NCI-H2081 (cell line): ENCODE measurements around the gene LRP1B.
A peak's percentile ranks its signal among the peaks of the same experiment; 100 is the strongest.
"Not testable (repeated sequence)": the region's sequence is repeated elsewhere in the genome, so short reads cannot be mapped to it uniquely, and the experiment has no call there.

Experiments used
- DNase-seq, 2 experiments: peaks; one replicate each; lab custom pipeline; 2025; lab: John Stamatoyannopoulos, UW

LRP1B gene

DNA sequence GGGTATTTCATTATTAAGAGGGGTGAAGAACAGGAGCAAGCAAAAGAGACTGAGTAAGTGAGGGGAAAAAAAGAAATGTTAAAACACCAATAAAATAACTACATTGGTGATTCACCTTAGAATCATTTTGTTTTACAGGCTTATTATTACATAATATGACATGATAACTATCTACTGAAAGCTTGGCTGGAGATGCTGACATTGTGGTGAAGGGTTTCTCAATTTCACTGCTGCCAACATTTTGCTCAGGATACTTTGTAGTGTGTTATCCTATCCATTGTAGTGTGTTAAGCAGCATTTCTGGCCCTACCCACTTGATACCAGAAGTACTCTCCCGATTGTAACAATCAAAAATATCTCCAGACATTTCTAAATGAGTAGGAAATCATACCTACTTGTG, 1786.0 kb downstream of the LRP1B start:
- no peak for DNase-seq

GRCh38 chr2:140344266-140344665, 1786.5 kb downstream of the LRP1B start:
- DNase-seq, result not testable (repeated sequence)

GRCh38 chr2:140338795-140339194, 1792.0 kb downstream of the LRP1B start:
- DNase-seq, result no peak

DNA sequence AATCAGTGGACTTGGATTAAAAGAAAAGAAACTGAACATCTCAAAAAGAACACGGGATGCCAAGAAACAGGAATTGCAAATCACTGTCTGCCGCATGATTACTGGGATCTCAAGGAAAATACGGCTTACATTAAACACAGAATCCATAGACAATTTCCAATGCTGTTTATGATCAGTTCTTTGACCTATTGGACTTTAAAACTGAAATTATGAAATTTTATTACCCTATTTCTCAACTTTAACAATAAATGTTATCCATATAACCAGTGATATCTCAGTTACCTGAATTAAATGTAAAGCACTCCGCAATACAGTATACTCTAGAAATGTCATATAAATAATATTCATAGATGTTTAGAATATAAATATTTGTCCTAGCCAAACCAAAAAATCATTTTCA, 1793.8 kb downstream of the LRP1B start:
- DNase-seq, result no peak

- DNase-seq, result no peak
Measured at GRCh38 chr2:140316345-140316744, 1814.5 kb downstream of the LRP1B start.

DNA sequence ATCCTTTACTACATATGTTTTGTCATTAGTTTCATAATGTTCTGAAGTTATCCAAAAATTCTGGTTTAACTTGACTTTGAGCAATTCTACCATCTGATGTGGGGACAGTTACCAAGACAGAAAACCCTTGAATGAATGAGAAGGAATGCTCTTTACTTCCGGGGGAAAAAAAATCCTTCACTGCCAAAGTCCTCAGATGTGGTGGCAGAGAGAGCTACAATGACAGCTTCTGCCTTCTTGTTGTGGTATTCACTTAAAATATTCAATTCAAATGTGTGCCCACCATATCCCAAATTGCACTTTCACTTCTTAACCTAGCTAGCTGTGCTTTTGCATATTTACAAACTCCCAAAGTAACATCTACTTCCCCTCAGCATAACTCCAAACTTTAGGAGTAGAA, 1818.9 kb downstream of the LRP1B start:
- no peak for DNase-seq

- DNase-seq, result no peak
Measured at GRCh38 chr2:140308706-140309105, 1822.1 kb downstream of the LRP1B start.

- DNase-seq, result no peak
Measured at GRCh38 chr2:140307532-140307931, 1823.3 kb downstream of the LRP1B start.

DNA sequence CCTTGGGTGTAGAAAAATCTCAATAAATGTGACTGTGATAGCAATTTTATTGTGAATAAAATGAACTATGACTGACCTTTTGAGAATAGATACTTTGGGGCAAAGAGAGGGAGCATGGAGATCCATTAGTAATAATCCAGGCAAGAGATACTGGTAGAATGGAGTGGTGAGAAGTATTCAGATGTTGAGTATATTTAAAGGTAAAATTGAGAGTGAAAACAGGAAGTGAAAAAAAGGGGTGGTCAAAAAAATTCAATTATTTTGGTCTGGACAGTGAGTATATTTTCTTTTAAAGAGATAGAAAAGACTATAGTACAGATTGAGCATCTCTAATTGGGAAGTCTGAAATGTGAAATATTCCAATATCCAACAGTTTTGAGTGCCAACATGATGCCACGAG, 1835.0 kb downstream of the LRP1B start:
- DNase-seq, result no peak

DNA sequence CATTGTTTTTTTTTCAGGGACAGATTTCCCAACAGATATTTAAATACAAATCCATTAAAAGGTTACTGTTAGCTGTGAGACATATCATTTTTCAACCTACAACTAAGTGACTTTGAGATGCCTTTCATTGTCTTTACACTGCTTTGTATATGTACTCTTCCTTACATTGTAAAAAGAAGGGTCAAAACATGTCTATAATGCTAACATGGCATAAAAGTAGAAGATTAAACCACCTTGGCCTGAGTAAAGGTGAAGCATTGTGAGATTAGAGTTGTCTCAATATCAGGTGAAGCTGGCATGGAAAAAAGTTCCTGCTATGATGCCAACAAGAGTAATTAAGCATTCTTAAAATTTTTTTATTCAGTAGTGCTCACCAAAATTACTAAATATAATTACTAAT, 1842.1 kb downstream of the LRP1B start:
- DNase-seq, result no peak

DNA sequence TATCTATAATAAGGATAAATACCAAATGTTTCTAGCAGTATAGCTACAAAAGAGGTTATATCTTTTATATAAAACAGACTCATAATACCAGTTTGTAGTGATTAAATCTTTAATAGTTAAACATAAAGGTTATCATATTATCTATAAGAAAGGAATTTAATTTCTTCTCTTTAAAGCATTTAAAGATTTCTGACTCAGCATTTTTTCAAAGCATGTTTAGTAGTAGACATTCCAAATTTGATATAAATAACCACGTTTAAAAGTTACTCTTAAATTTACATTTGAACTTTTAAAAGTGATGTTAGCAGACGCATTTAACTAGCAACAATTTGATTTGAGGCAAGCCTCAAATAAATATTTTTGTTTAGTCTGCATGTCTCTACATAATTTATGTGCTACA, 1842.6 kb downstream of the LRP1B start:
- no peak for DNase-seq

GRCh38 chr2:140286377-140286776, 1844.4 kb downstream of the LRP1B start:
- DNase-seq, result no peak

GRCh38 chr2:140277344-140277743, 1853.5 kb downstream of the LRP1B start:
- DNase-seq, result not testable (repeated sequence)

DNA sequence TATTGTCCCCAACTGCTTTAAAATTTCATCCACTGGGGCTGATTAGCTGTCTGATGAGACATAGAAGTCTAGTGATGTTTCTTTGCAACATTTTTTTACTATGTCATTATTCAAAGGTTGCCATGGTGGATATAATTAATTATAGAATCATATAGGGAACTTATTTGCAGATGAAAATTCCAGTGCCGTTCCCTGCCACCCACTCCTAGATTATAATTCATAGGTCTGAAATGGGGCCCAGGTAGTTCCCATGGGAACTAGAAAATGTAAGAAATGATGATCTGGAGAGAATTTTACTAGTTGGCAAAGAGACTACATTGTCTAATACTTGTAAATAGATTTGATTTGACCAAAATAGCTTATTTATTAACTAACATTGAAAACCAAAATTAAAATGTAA, 1854.2 kb downstream of the LRP1B start:
- no peak for DNase-seq

DNA sequence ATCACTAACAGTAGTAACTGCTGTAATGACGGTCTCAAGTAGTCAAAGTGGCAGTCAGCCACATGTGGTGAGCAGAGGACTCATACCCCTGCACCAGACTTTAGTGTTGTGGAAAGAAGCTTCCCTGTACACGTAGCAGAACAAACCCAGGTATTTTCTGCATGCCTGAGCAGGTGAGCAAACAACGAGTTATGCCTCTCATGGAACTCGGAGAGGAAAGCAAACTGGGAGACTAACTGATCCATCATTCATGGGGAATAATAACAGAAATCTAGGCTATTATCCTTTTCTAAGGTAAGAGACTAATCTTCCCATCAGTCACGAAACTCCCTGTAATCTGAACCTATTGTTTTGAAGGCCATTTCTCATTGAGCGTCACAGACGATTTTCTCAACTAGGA, 1855.4 kb downstream of the LRP1B start:
- peak; percentile 59 to 84 for DNase-seq

DNA sequence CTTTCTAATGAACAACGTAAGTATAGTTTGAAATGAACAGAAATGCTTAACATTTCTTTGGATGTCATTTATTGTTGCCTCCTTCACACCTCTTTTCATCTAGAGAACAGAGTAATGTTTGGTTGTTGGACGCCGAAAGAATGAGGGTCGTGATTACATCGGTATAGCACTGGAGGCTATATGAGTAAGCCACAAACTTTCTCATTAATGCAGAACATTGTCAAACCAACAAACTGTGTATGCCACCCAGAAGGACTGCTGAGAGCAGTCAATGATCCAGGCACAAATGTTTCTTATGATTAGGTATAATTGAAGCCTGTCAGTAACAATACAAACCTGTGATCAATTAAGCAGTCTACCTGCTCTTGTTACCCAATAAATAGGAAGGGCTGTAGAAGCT, 1855.9 kb downstream of the LRP1B start:
- DNase-seq, result peak; percentile 17 to 59

DNA sequence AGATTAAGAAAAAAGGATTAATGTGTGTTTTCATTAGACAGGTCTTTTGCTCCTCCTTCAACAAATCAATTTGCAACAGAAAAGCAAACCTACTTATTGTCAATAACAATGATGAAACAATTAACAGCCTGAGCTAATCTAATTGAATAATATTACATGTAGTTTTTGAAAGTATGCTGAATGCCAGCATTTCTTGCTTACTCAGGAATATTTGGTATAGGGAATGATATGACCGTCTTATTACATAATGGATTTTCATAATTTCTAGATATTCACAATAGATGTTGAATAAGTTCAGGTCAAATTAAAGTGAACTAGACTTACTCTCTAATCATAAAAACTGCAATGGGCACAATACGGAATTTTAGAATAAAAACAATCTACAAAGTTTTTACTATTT, 1856.9 kb downstream of the LRP1B start:
- no peak for DNase-seq

DNA sequence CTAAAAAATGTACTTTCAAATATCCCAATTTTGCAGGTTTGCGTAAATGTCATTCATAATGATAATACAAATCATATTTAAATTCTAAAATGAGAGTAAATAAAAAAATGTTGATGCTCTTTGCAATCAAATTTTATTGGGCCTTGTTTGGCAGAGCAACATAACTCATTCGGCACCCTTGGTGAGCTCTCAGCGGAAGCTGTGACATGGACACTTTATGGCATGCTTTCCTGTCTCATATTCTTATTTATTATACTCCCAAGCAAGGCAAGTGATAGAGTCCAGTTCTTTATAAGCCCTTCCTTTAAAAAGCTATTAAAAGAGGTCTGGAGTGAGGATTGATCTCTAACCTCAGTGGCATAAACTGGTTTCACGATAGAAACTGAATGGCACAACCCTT, 1857.4 kb downstream of the LRP1B start:
- no peak for DNase-seq

DNA sequence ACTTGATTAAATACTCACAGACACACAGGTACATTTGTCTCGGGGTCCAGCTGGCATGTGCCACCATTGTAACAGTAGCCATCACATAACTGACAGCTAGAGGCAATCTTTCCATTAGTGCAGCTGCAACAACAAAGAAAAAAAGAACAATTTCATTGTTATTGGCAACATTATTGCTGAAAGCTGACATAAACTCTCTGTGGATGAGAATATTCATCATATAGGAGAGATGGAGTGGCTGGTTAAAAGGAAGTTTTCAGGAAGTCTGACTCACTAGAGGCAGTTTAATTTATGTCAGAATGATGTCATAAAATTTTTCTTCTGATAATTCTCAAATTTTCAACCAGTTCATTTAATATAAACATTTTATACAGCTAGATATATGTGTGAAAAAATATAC, 1860.6 kb downstream of the LRP1B start:
- peak in 1 of 2 experiments; percentile 20 for DNase-seq

- no peak for DNase-seq
Measured at GRCh38 chr2:140269000-140269399, 1861.8 kb downstream of the LRP1B start.

DNA sequence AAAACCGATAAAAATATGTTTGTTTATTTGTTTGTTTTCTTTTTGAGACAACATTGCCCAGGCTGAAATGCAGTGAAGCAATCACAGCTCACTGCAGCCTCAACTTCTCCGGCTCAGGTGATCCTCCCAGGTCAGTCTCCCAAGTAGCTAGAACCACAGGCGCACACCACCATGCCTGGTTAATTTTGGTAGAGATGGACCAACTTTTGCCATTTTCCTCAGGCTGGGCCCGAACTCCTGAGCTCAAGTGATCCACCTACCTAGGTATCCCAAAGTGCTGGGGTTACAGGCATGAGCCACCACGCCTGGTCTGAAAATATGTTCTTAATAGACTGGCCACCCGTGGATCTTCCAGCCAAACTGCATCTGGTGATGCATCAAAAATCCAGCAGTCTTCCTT, 1867.9 kb downstream of the LRP1B start:
- DNase-seq, result no peak

GRCh38 chr2:140257692-140258300, 1873.0 kb downstream of the LRP1B start:
- DNase-seq, result no peak

DNA sequence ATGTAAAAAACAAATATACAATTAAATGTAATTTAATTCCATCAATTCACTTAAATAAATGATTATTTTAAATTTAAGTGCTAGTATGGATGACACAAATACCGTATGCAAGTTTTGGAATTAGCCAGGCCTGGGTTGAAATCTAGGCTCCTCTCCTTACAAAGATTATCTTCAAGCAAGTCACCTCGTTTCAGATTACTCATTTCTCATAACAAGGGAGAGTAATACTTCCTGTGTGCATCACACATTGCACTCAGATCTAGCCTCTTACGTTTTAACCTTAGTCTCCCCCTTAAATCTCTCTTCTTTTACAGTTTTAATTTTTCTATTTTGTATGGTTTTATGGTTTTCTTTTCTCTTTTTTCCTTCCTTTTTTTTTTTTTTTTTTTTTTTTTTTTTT, 1874.7 kb downstream of the LRP1B start:
- no peak for DNase-seq

GRCh38 chr2:140249821-140250220, 1881.0 kb downstream of the LRP1B start:
- DNase-seq, result no peak

GRCh38 chr2:140248623-140249022, 1882.2 kb downstream of the LRP1B start:
- DNase-seq, result no peak
